NCI-H748 (cell line): ENCODE measurements around the gene HEXD.
A peak's percentile ranks its signal among the peaks of the same experiment; 100 is the strongest.

Source experiments
- DNase-seq: peaks from one replicate; lab custom pipeline; 2025; ENCODE audit not compliant: unreplicated experiment; lab: John Stamatoyannopoulos, UW

The HEXD gene

DNA sequence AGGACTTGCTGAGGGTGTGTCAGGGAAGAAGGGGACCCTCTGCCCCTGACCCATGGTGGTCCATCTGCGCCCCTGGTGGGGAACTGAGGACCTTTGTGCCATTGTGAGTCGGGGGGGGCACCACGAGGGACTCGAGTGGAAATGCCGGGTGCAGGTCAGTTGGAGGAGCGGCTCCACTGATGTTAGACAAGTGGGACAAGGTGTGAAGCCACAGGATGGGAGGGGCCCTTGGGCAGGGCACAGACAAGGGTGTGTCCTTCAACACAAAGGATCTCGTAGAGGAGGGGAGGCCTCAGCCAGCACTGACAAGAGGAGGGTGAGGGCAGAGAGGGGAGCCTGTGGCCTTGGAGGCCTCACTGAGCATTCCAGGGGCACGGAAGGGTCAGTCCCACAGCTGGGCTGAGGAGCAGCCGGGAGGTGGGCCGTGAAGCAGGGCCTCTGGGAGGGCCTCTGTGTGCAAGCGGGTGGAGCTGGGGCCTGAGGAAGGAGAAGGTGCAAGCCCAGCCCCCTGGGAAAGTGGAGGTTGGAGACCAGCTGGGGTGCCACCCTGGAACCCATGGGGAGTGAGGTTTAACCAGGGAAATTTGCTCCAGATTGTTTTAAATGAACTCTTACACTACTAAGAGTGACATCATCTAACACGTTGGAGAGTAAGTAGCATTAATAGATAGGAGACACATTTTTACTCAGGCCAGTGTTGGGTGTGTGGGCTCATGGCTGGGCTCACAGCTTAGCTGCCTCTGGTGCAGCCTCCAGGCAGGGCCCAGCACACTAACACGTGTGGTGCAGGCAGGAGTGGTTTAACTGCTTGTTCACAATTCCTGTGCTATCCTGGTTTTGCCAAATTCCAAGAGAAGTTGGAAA, 68.3 kb downstream of the HEXD start:
- DNase-seq: no peak

DNA sequence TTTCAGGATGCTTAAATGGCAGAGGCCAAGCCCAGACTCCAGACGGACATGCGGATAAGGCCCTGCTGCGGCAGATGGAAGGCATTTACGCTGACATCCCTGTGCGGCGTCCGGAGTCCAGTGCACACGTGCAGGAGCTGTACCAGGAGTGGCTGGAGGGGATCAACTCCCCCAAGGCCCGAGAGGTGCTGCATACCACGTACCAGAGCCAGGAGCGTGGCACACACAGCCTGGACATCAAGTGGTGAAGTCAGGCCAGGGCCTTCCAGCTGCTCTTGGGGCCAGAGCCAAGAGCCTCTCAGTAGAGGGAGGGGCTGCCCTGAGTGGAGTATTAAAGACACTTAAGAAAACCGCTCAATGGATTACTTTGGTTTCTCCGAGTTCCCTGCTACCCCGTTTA, 69.8 kb downstream of the HEXD start:
- DNase-seq: no peak

GRCh38 chr17:82489117-82489516, 71.0 kb downstream of the HEXD start:
- no peak for DNase-seq

- no peak for DNase-seq
Observed at GRCh38 chr17:82489851-82490511, 71.8 kb downstream of the HEXD start.

- peak; percentile 15 for DNase-seq
Observed at GRCh38 chr17:82490512-82491195, 72.5 kb downstream of the HEXD start.

DNA sequence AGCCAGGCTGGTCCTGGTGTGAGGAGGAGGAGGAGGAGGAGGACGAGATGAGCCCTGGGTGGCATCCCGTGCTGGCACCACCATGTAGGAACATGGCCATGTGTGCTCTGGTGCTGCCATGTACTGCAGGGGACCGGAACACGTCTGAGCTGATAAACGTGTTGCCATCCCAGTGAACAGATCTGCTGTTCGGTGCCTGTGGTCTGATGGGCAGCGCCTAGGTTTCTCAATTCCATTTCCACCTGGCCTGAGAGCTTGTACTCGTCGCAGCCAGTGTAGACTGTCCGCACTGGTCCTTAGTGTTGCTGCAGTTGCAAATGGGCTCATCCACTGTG, 73.0 kb downstream of the HEXD start:
- DNase-seq: no peak

GRCh38 chr17:82491533-82491932, 73.4 kb downstream of the HEXD start:
- DNase-seq: no peak
